ENCODE data around the gene NOS2. TPM values are rescaled to one million over a fixed set of nuclear protein-coding genes. Genes with fewer than 3 reads are reported as not detected.

The NOS2 gene
- total RNA-seq, 1 experiment from 2014 or later = 0.35 TPM

DNA sequence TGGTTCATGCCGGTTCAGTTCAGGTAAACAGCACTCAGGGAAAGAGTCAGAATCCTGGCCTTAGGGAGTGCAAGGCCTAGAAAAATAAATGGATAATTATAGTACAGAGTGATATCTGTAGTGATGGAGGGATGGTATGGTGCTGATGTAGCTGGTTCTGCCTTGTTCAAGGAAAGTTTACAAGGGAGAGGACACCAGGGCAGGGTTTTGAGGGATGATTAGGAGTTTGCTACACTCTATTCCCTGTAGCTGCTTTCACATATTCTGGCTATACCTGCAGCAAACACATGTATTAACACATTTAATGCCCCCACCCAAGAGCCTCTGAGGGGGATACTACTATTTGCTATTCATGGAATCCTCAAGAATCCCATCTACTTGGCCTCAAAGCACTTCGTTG lies 1.7 kb upstream of the NOS2 start:
- Histone ChIP-seq H3K9ac (ENCODE audit: extremely low read depth, insufficient read length, low read length) (no peak overlapping the region), H2BK12ac (ENCODE audit: insufficient read length, low read depth, low read length) (no peak overlapping the region), H2AFZ (ENCODE audit: low read length) (no peak overlapping the region), H3K27me3 (ENCODE audit: insufficient read depth, low read length) (no peaks in the 10 kb centered on the region), H2BK5ac (ENCODE audit: insufficient read length, low read length) (no peak overlapping the region), H3T11ph (ENCODE audit: low read length) (no peak overlapping the region), H3K14ac (ENCODE audit: insufficient read depth, low read length) (no peak overlapping the region), H4K5ac (ENCODE audit: insufficient read length, low read depth, low read length) (no peak overlapping the region), H3K27ac (ENCODE audit: insufficient read length, low read depth, low read length) (no peak overlapping the region), H2BK20ac (ENCODE audit: low read depth, low read length, poor library complexity, severe bottlenecking) (no peak overlapping the region), H4K8ac (replicated peaks; ENCODE audit: insufficient read length, low read depth, low read length) (no peak overlapping the region), H3K4me2 (ENCODE audit: insufficient read depth, insufficient read length, low read length) (no peak overlapping the region), H4K91ac (ENCODE audit: insufficient read length, low read depth, low read length) (no peak overlapping the region), H3K79me1 (ENCODE audit: insufficient read depth, low read depth, low read length, poor library complexity, severe bottlenecking) (no peaks in the 10 kb centered on the region), H4K20me1 (ENCODE audit: control insufficient read depth, insufficient read depth, insufficient read length) (no peaks in the 10 kb centered on the region), H3K9me3 (ENCODE audit: control insufficient read depth, low read depth, low read length) (no peaks in the 10 kb centered on the region), H2BK15ac (ENCODE audit: low read depth, low read length) (no peak overlapping the region), H3K18ac (ENCODE audit: insufficient read length, low read depth, low read length) (no peak overlapping the region), H3K79me2 (ENCODE audit: insufficient read depth, low read length) (no peaks in the 10 kb centered on the region; the same call in 1 of the 2 replicates), H2AK5ac (ENCODE audit: insufficient read length, low read length) (no peak overlapping the region), H3K4me1 (ENCODE audit: insufficient read depth, low read length) (no peaks in the 10 kb centered on the region; the same call in 1 of the 2 replicates), H3K23ac (ENCODE audit: insufficient read length, low read depth, low read length) (no peak overlapping the region), H3K23me2 (ENCODE audit: insufficient read length, low read depth, low read length, poor library complexity, severe bottlenecking) (peaks cover 5% of the 10 kb centered on the region), H2BK120ac (ENCODE audit: low read depth, low read length, poor library complexity, severe bottlenecking) (no peak overlapping the region), H3K4ac (ENCODE audit: low read depth, low read length) (no peak overlapping the region), H3K56ac (ENCODE audit: insufficient read length, low read depth, low read length) (no peak overlapping the region)
- DNase-seq = no peak
- Mint-ChIP-seq H3K4me3 (no peak overlapping the region), H3K27ac (no peak overlapping the region), H3K27me3 (ENCODE audit: low read depth) (peaks cover 7% of the 10 kb centered on the region), H3K4me1 (peaks cover 13 to 26% of the 10 kb centered on the region in 2 experiments), H3K9me3 (no peaks in the 10 kb centered on the region; a peak in 1 of 5 replicates), H3K36me3 (ENCODE audit: insufficient read depth in 1 of 3, low read depth in 3 of 3) (no peaks in the 10 kb centered on the region)
- no CpG with 5 or more reads among the region's 2 CpGs for WGBS (ENCODE audit: extremely low coverage, insufficient read length, low lambda C conversion rate)
- TF ChIP-seq, protein P1, sequence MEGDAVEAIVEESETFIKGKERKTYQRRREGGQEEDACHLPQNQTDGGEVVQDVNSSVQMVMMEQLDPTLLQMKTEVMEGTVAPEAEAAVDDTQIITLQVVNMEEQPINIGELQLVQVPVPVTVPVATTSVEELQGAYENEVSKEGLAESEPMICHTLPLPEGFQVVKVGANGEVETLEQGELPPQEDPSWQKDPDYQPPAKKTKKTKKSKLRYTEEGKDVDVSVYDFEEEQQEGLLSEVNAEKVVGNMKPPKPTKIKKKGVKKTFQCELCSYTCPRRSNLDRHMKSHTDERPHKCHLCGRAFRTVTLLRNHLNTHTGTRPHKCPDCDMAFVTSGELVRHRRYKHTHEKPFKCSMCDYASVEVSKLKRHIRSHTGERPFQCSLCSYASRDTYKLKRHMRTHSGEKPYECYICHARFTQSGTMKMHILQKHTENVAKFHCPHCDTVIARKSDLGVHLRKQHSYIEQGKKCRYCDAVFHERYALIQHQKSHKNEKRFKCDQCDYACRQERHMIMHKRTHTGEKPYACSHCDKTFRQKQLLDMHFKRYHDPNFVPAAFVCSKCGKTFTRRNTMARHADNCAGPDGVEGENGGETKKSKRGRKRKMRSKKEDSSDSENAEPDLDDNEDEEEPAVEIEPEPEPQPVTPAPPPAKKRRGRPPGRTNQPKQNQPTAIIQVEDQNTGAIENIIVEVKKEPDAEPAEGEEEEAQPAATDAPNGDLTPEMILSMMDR (conservative IDR thresholded peaks at IDR 0.05) = no peak

All from H9 (cell line).